ENCODE measurements around the gene CELF2. TPM values are rescaled to one million over a fixed set of nuclear protein-coding genes. Genes with fewer than 3 reads are reported as not detected.

Gene CELF2
- total and polyA plus RNA-seq, 2 experiments from 2014 or later, result 14.4 to 26.5 TPM

DNA sequence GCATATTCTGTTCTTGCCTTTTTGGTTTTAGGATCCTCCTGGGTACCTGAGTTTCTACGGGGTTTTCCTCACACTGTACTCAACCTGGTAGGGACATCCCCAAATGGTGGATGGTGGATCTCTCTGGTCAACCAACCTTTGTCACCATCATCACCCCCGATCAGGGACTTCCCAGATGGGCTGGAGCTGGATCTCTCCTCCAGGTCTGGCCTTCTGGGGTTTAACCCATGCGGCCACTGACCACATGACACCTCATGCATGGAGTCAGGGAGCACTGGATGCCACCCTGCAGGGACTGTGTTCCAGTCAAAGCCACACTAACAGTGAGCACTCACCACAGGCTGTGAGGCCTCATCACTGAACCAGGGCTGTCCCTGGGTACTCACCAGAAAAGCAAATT is 80.0 kb downstream of the CELF2 start:
- H3K79me2 ChIP-seq (ENCODE audit: insufficient read depth), result no peaks in the 10 kb centered on the region

GRCh38 chr10:11098666-11099065 is 81.0 kb downstream of the CELF2 start:
- H3K79me2 ChIP-seq (ENCODE audit: insufficient read depth), result no peaks in the 10 kb centered on the region
- DNase-seq, result no peak
- no peaks in the 10 kb centered on the region for H3K36me3 ChIP-seq (ENCODE audit: low read depth)
- no peaks in the 10 kb centered on the region; the same call in 1 of the 2 replicates for H4K20me1 ChIP-seq (ENCODE audit: insufficient read depth)
- no peak overlapping the region for H2AFZ ChIP-seq
- no peaks in the 10 kb centered on the region for H3F3A ChIP-seq (ENCODE audit: insufficient read depth)
- no peaks in the 10 kb centered on the region for H3K9me2 ChIP-seq (ENCODE audit: insufficient read depth)
- H3K27ac ChIP-seq, result no peak overlapping the region
- H3K9ac ChIP-seq, result no peak overlapping the region
- H3K9me3 ChIP-seq (ENCODE audit: low read depth), result no peaks in the 10 kb centered on the region
- WGBS, 2 experiments (ENCODE audit: low coverage in 1 of 2, low lambda C conversion rate in 2 of 2, missing lambda C conversion rate in 2 of 2), result 41 to 47% methylated on average over 10 of the region's 10 CpGs
- in situ Hi-C loops (cut with MboI), result no loop called here
- H3K27me3 ChIP-seq (replicated peaks; ENCODE audit: insufficient read depth), result no peaks in the 10 kb centered on the region
- TF ChIP-seq EZH2phosphoT487 (IDR thresholded peaks at IDR 0.05; ENCODE audit: insufficient read depth, low read depth) (no peak), EZH2 (IDR thresholded peaks at IDR 0.05; ENCODE audit: insufficient read depth, poor library complexity, severe bottlenecking) (no peak)
- no peak overlapping the region for H3K4me2 ChIP-seq (ENCODE audit: unreplicated experiment)
- H3K4me1 ChIP-seq (ENCODE audit: insufficient read depth), result no peaks in the 10 kb centered on the region
- H3K4me3 ChIP-seq, result no peak overlapping the region

More for the DNA sequence above, 80.0 kb downstream of the CELF2 start:
- TF ChIP-seq EZH2 (IDR thresholded peaks at IDR 0.05; ENCODE audit: insufficient read depth, poor library complexity, severe bottlenecking) (no peak), EZH2phosphoT487 (IDR thresholded peaks at IDR 0.05; ENCODE audit: insufficient read depth, low read depth) (no peak)
- 61 to 66% methylated on average over 3 of the region's 3 CpGs for WGBS, 2 experiments (ENCODE audit: low coverage in 1 of 2, low lambda C conversion rate in 2 of 2, missing lambda C conversion rate in 2 of 2)
- Histone ChIP-seq H2AFZ (no peak overlapping the region), H3K4me3 (no peak overlapping the region), H3F3A (ENCODE audit: insufficient read depth) (no peaks in the 10 kb centered on the region), H3K36me3 (ENCODE audit: low read depth) (no peaks in the 10 kb centered on the region), H3K4me1 (ENCODE audit: insufficient read depth) (no peaks in the 10 kb centered on the region), H3K9ac (no peak overlapping the region), H3K9me2 (ENCODE audit: insufficient read depth) (no peaks in the 10 kb centered on the region), H3K4me2 (ENCODE audit: unreplicated experiment) (no peak overlapping the region), H3K27ac (no peak overlapping the region), H3K9me3 (ENCODE audit: low read depth) (no peaks in the 10 kb centered on the region), H3K27me3 (replicated peaks; ENCODE audit: insufficient read depth) (no peaks in the 10 kb centered on the region), H4K20me1 (ENCODE audit: insufficient read depth) (no peaks in the 10 kb centered on the region; the same call in 1 of the 2 replicates)
- in situ Hi-C loops (cut with MboI), result no loop called here
- DNase-seq, result no peak

- Histone ChIP-seq H3K36me3 (ENCODE audit: low read depth) (no peaks in the 10 kb centered on the region), H3K9me2 (ENCODE audit: insufficient read depth) (no peaks in the 10 kb centered on the region), H3K4me1 (ENCODE audit: insufficient read depth) (no peaks in the 10 kb centered on the region), H3K27ac (no peak overlapping the region), H3K79me2 (ENCODE audit: insufficient read depth) (no peaks in the 10 kb centered on the region), H4K20me1 (ENCODE audit: insufficient read depth) (no peaks in the 10 kb centered on the region), H3K27me3 (replicated peaks; ENCODE audit: insufficient read depth) (no peaks in the 10 kb centered on the region), H3F3A (ENCODE audit: insufficient read depth) (no peaks in the 10 kb centered on the region), H3K9me3 (ENCODE audit: low read depth) (no peaks in the 10 kb centered on the region), H3K4me3 (no peak overlapping the region), H3K9ac (no peak overlapping the region), H3K4me2 (ENCODE audit: unreplicated experiment) (no peak overlapping the region), H2AFZ (no peak overlapping the region)
- TF ChIP-seq EZH2phosphoT487 (IDR thresholded peaks at IDR 0.05; ENCODE audit: insufficient read depth, low read depth) (no peak), EZH2 (IDR thresholded peaks at IDR 0.05; ENCODE audit: insufficient read depth, poor library complexity, severe bottlenecking) (no peak)
- DNase-seq, result no peak
- in situ Hi-C loops (cut with MboI), result no loop called here
- 88 to 90% methylated on average over 9 of the region's 9 CpGs for WGBS, 2 experiments (ENCODE audit: low coverage in 1 of 2, low lambda C conversion rate in 2 of 2, missing lambda C conversion rate in 2 of 2)
These were observed 87.4 kb downstream of the CELF2 start for GRCh38 chr10:11104772-11105675.

DNA sequence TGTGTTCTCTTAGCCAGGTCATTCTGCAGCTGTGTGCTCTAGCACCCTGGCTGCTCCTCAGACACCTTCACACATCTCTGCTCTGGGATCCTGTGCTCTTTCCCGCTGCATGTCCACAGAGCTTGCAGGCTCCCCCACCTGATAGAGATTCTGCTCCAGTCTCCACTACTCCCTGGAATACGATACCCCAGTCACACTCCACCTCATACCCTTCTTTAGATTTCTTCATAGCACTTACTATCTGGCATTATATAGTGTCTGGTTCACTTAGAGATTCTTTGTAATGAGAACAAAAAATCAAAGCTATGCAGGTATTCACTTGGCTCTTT is 88.0 kb downstream of the CELF2 start:
- Histone ChIP-seq H3K4me1 (ENCODE audit: insufficient read depth) (no peaks in the 10 kb centered on the region), H4K20me1 (ENCODE audit: insufficient read depth) (no peaks in the 10 kb centered on the region), H3K9ac (no peak overlapping the region), H3K4me3 (no peak overlapping the region), H3K9me2 (ENCODE audit: insufficient read depth) (no peaks in the 10 kb centered on the region), H3K79me2 (ENCODE audit: insufficient read depth) (no peaks in the 10 kb centered on the region), H3K36me3 (ENCODE audit: low read depth) (no peaks in the 10 kb centered on the region), H3F3A (ENCODE audit: insufficient read depth) (no peaks in the 10 kb centered on the region), H2AFZ (no peak overlapping the region), H3K9me3 (ENCODE audit: low read depth) (no peaks in the 10 kb centered on the region), H3K4me2 (ENCODE audit: unreplicated experiment) (no peak overlapping the region), H3K27ac (no peak overlapping the region), H3K27me3 (replicated peaks; ENCODE audit: insufficient read depth) (no peaks in the 10 kb centered on the region)
- no peak for DNase-seq
- in situ Hi-C loops (cut with MboI), result no loop called here
- 69 to 71% methylated on average over 2 of the region's 2 CpGs for WGBS, 2 experiments (ENCODE audit: low coverage in 1 of 2, low lambda C conversion rate in 2 of 2, missing lambda C conversion rate in 2 of 2)
- no peak for TF ChIP-seq EZH2 (IDR thresholded peaks at IDR 0.05; ENCODE audit: insufficient read depth, poor library complexity, severe bottlenecking)
- no peak for TF ChIP-seq EZH2phosphoT487 (IDR thresholded peaks at IDR 0.05; ENCODE audit: insufficient read depth, low read depth)

Data from GM23248 (cell line).